GM21825 (cell line): ENCODE data around the gene TEX44.

Experiments
- ATAC-seq: cut with Tn5 transposase; IDR thresholded peaks from one replicate; pipeline ENCODE4 v1.9.1; 2021; ENCODE audit warnings: mild to moderate bottlenecking, moderate library complexity; ENCODE audit not compliant: unreplicated experiment

Gene TEX44

GRCh38 chr2:231632559-231633142, 40.0 kb downstream of the TEX44 start:
- ATAC-seq, result no peak

GRCh38 chr2:231633241-231633976, 40.7 kb downstream of the TEX44 start:
- ATAC-seq, result no peak

- no peak for ATAC-seq
Observed at GRCh38 chr2:231634412-231634811, 41.7 kb downstream of the TEX44 start.

GRCh38 chr2:231634951-231635875, 42.5 kb downstream of the TEX44 start:
- ATAC-seq, result no peak

GRCh38 chr2:231640241-231640640, 47.6 kb downstream of the TEX44 start:
- ATAC-seq, result no peak

- ATAC-seq, result no peak
Observed at GRCh38 chr2:231640641-231641111, 48.0 kb downstream of the TEX44 start.

GRCh38 chr2:231642631-231643494, 50.2 kb downstream of the TEX44 start:
- ATAC-seq, result peak; percentile 65

- no peak for ATAC-seq
Observed at GRCh38 chr2:231643495-231643888, 50.8 kb downstream of the TEX44 start.
